ENCODE data around the gene ZGRF1.
"Not testable (repeated sequence)": the region's sequence is repeated elsewhere in the genome, so short reads cannot be mapped to it uniquely, and the experiment has no call there.

ZGRF1 gene

GRCh38 chr4:112509243-112510141 is 127.2 kb downstream of the ZGRF1 start:
- TF ChIP-seq CTCF (IDR thresholded peaks at IDR 0.05; ENCODE audit: low read depth, low read length) = no peak
- H3K4me3 ChIP-seq (ENCODE audit: low read depth, low read length) = peak overlapping the region; percentile 26

GRCh38 chr4:112508356-112508755 is 128.4 kb downstream of the ZGRF1 start:
- no peak overlapping the region for H3K4me3 ChIP-seq (ENCODE audit: low read depth, low read length)
- no peak for TF ChIP-seq CTCF (IDR thresholded peaks at IDR 0.05; ENCODE audit: low read depth, low read length)

GRCh38 chr4:112504807-112505206 is 131.9 kb downstream of the ZGRF1 start:
- no peak for TF ChIP-seq CTCF (IDR thresholded peaks at IDR 0.05; ENCODE audit: low read depth, low read length)
- H3K4me3 ChIP-seq (ENCODE audit: low read depth, low read length) = no peak overlapping the region

- TF ChIP-seq CTCF (IDR thresholded peaks at IDR 0.05; ENCODE audit: low read depth, low read length) = no peak
- H3K4me3 ChIP-seq (ENCODE audit: low read depth, low read length) = no peak overlapping the region
Observed at GRCh38 chr4:112502871-112503270, 133.8 kb downstream of the ZGRF1 start.

- no peak overlapping the region for H3K4me3 ChIP-seq (ENCODE audit: low read depth, low read length)
- TF ChIP-seq CTCF (IDR thresholded peaks at IDR 0.05; ENCODE audit: low read depth, low read length) = no peak
Observed at GRCh38 chr4:112492321-112492720, 144.4 kb downstream of the ZGRF1 start.

GRCh38 chr4:112490808-112491207 is 145.9 kb downstream of the ZGRF1 start:
- H3K4me3 ChIP-seq (ENCODE audit: low read depth, low read length) = not testable (repeated sequence)

All from WI38 (cell line).